Endodermal cell (in vitro differentiated cells): ENCODE results near the gene TTC28. TPM values are rescaled to one million over a fixed set of nuclear protein-coding genes. Genes with fewer than 3 reads are reported as not detected.

ENCODE experiments used
- DNase-seq: peaks from one replicate; pipeline ENCODE4 v3.0.0-alpha.2; 2017
- H3K27ac ChIP-seq: 2 replicates; pipeline ENCODE4 v1.5.1; 2013; ENCODE audit warnings: mild to moderate bottlenecking, low read depth, low read length, moderate library complexity
- H3K27me3 ChIP-seq: 2 replicates; pipeline ENCODE4 v1.6.1; 2013; ENCODE audit warnings: mild to moderate bottlenecking, low read length, moderate library complexity; ENCODE audit not compliant: insufficient read depth, control insufficient read depth, poor library complexity, severe bottlenecking
- H3K36me3 ChIP-seq: 2 replicates; pipeline ENCODE4 v1.7.0; 2013; ENCODE audit warnings: mild to moderate bottlenecking, low read length, moderate library complexity; ENCODE audit not compliant: control insufficient read depth, insufficient read depth
- H3K4me1 ChIP-seq: one replicate; pipeline ENCODE4 v1.7.0; 2013; ENCODE audit warnings: low read length; ENCODE audit not compliant: control insufficient read depth, insufficient read depth
- H3K4me3 ChIP-seq: 2 replicates; pipeline ENCODE4 v1.5.1; 2013; ENCODE audit warnings: mild to moderate bottlenecking, low read length, moderate library complexity
- H3K9ac ChIP-seq: 2 replicates; pipeline ENCODE4 v1.6.1; 2013; ENCODE audit warnings: mild to moderate bottlenecking, low read length, moderate library complexity; ENCODE audit not compliant: poor library complexity, severe bottlenecking; ENCODE audit errors: extremely low read depth
- H3K9me3 ChIP-seq: 2 replicates; pipeline ENCODE4 v1.6.1; 2013; ENCODE audit warnings: mild to moderate bottlenecking, low read length, moderate library complexity; ENCODE audit not compliant: control insufficient read depth
- H3K27ac Mint-ChIP-seq: 2 replicates; pipeline ENCODE4 v1.8.0; 2020; ENCODE audit warnings: mixed read lengths
- H3K27me3 Mint-ChIP-seq: 2 replicates; pipeline ENCODE4 v1.8.0; 2021; ENCODE audit warnings: mild to moderate bottlenecking, mixed read lengths; ENCODE audit not compliant: insufficient read depth
- H3K36me3 Mint-ChIP-seq: 2 replicates; pipeline ENCODE4 v1.8.0; 2020; ENCODE audit warnings: low read depth, mixed read lengths
- H3K4me1 Mint-ChIP-seq: 2 replicates; pipeline ENCODE4 v1.8.0; 2020; ENCODE audit warnings: mixed read lengths
- H3K4me3 Mint-ChIP-seq: 2 replicates; pipeline ENCODE4 v1.8.0; 2020; ENCODE audit warnings: mild to moderate bottlenecking, moderate library complexity, mixed read lengths
- H3K9me3 Mint-ChIP-seq: 2 replicates; pipeline ENCODE4 v1.8.0; 2020; ENCODE audit warnings: mild to moderate bottlenecking, mixed read lengths
- CTCF ChIP-seq: fragments of 200-600 bp; sonication (generic); conservative IDR thresholded peaks from 2 replicates; pipeline ENCODE4 v1.5.0; 2021; ENCODE audit warnings: antibody characterized with exemption, mild to moderate bottlenecking
- WGBS, 2 experiments: methylation state at CpG; one replicate each; pipeline versions ENCODE4 v1.1.5 to v1.1.7; 2013; ENCODE audit warnings: missing lambda C conversion rate in 2 of 2, mixed read lengths in 1 of 2; ENCODE audit not compliant: insufficient coverage in 1 of 2, insufficient read length in 1 of 2; 5-methylcytosine and 5-hydroxymethylcytosine counted together
- total RNA-seq, 2 donors: library from RNA; stranded (reverse); fragmentation: NEBNext Ultra II Directional in 1 of 2; extraction: Animal tissue kit (Norgen Biotek cat#: 25700) in 1 of 2; gene quantifications; 2 replicates in 1 of 2; 3 replicates in 1 of 2; pipeline ENCODE4 v1.2.1, GENCODE V29; 2021

TTC28 gene
- total RNA-seq, 2 donors from 2014 or later = 28.6 to 34.0 TPM

- no peaks in the 10 kb centered on the region for H3K36me3 Mint-ChIP-seq
- no peaks in the 10 kb centered on the region for H3K4me1 Mint-ChIP-seq
- WGBS, 2 experiments = 57% methylated on average over 1 of the region's 1 CpG; no CpG with 5 or more reads in 1 of the 2 experiments
- Histone ChIP-seq H3K27me3 (no peaks in the 10 kb centered on the region), H3K36me3 (no peaks in the 10 kb centered on the region), H3K4me3 (no peak overlapping the region), H3K9me3 (no peaks in the 10 kb centered on the region), H3K4me1 (no peaks in the 10 kb centered on the region), H3K9ac (no peak overlapping the region), H3K27ac (no peak overlapping the region)
- TF ChIP-seq CTCF = no peak
- H3K9me3 Mint-ChIP-seq = peaks cover 11% of the 10 kb centered on the region
- H3K27me3 Mint-ChIP-seq = no peaks in the 10 kb centered on the region
- DNase-seq = no peak
- H3K4me3 Mint-ChIP-seq = no peak overlapping the region
- no peak overlapping the region for H3K27ac Mint-ChIP-seq
These were observed 347.2 kb downstream of the TTC28 start for GRCh38 chr22:28332410-28332809.

GRCh38 chr22:28331695-28332094 lies 347.9 kb downstream of the TTC28 start:
- Histone ChIP-seq H3K9me3 (no peaks in the 10 kb centered on the region), H3K27me3 (no peaks in the 10 kb centered on the region), H3K4me1 (no peaks in the 10 kb centered on the region), H3K27ac (no peak overlapping the region), H3K9ac (no peak overlapping the region), H3K4me3 (no peak overlapping the region), H3K36me3 (no peaks in the 10 kb centered on the region)
- Mint-ChIP-seq H3K36me3 (no peaks in the 10 kb centered on the region), H3K4me3 (no peak overlapping the region), H3K4me1 (no peaks in the 10 kb centered on the region), H3K27me3 (no peaks in the 10 kb centered on the region), H3K27ac (no peak overlapping the region), H3K9me3 (peaks cover 11% of the 10 kb centered on the region)
- no peak for DNase-seq
- TF ChIP-seq CTCF = no peak

GRCh38 chr22:28329186-28330073 lies 350.2 kb downstream of the TTC28 start:
- H3K9me3 Mint-ChIP-seq = peaks cover 1% of the 10 kb centered on the region
- no peaks in the 10 kb centered on the region for H3K27me3 Mint-ChIP-seq
- no peak overlapping the region for H3K9ac ChIP-seq
- DNase-seq = no peak
- no peak overlapping the region for H3K4me3 ChIP-seq
- no peak overlapping the region for H3K27ac Mint-ChIP-seq
- no peak for TF ChIP-seq CTCF
- H3K36me3 Mint-ChIP-seq = no peaks in the 10 kb centered on the region
- no peaks in the 10 kb centered on the region for H3K9me3 ChIP-seq
- no peaks in the 10 kb centered on the region for H3K4me1 Mint-ChIP-seq
- 96 to 100% methylated on average over 2 to 3 of the region's 3 CpGs for WGBS, 2 experiments
- H3K4me1 ChIP-seq = no peaks in the 10 kb centered on the region
- H3K27ac ChIP-seq = no peak overlapping the region
- H3K4me3 Mint-ChIP-seq = no peak overlapping the region
- no peaks in the 10 kb centered on the region for H3K27me3 ChIP-seq
- no peaks in the 10 kb centered on the region for H3K36me3 ChIP-seq
